Limb (tissue), 2 donors: ENCODE data around the gene UHRF1.

ENCODE experiments used
- DNase-seq, 2 donors: peaks; one replicate each; pipeline ENCODE4 v3.0.0-alpha.2; 2016; ENCODE audit errors: extremely low spot score in 2 of 2

Gene UHRF1

GRCh38 chr19:4987256-4987655 lies 78.0 kb downstream of the UHRF1 start:
- DNase-seq: no peak

DNA sequence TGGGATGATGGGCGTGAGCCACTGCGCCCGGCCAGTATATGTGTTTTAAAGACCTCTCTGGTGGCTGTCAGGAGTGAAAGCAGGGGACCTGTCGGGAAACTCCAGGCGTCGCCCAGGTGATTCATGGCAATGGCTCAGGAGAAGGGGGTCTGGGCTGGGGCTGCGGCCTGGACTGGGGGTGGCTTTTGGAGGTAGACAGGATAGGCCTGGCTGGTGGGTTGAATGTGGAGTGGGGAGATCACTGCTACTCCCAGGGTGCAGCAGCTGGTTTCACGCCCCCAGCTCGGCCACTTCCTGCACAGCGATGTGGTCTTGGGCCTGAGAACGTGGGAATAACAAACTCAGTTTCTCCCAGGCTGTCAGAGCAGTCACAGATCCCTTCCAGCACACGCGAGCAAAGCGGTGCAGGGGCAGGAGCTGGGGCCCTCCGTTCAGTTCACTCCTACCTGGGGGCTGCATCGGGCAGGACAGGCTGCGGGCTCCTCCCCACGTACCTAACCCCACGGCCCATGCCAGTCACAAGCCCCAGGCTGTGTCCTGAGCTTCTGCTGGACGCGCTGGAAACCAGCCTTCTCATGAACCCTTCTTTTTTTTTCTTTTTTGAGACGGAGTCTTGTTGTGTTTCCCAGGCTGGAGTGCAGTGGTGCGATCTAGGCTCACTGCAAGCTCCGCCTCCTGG lies 78.5 kb downstream of the UHRF1 start:
- DNase-seq: no peak

GRCh38 chr19:4988770-4989251 lies 79.5 kb downstream of the UHRF1 start:
- DNase-seq: no peak

DNA sequence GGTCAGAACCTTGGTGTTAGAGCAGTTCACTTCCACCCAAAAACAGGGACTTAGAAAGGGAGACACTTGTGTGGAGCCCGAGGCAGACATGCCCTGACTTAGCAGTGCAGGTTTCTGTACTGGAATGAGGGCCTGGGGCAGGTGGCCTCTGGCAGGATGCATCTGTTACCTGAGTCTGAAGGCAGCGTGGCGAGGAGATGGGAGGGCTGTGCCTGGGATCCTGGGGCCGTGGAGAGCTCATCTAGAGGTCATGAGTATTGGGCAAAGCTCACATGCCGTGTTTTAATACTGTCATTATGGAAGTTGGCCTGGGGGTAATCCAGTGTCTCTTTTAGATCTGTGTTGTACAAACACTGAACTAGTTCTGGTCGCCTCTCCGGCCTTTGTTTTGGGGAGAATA lies 81.0 kb downstream of the UHRF1 start:
- DNase-seq: no peak

DNA sequence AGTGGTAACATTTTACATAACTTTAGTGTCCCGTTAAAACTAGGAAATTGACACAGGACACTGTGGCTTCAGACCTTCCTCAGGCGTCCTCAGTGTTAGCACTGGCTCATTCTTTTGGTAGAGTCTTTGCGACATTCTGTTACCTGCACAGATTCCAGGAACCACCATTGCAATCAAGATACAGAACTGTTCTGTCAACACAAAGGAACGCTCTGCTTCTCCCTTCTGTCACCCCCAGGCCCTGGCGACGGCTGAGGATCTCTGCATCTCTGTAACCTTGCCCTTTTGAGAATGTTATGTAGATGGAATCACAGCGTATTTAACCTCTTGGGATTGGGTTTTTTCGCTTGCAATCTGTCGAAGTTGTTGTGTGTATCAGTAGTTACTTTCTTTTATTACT lies 82.2 kb downstream of the UHRF1 start:
- DNase-seq: no peak

GRCh38 chr19:4991996-4992698 lies 82.8 kb downstream of the UHRF1 start:
- no peak for DNase-seq

GRCh38 chr19:4993683-4994082 lies 84.4 kb downstream of the UHRF1 start:
- no peak for DNase-seq

GRCh38 chr19:4996701-4997100 lies 87.4 kb downstream of the UHRF1 start:
- no peak for DNase-seq

DNA sequence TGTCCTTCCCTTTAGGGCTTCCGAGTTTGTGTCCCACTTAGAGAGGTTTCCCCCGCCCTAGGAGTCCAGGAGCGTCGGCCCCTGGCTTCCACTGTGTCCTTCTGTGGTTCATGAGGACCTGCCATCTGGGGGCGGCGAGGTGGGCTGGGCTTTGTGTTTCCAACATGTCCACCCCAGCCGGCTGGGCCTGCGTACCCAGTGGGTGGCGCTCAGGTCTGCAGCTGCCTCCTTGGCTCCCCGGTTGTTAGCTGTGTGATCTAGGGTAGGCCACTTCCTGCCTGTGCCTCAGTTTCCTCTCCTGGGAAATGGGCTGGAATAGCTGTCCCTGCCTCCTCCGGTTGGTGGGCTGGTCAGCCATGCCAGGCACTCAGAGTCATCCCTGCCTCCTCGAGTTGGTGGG lies 88.0 kb downstream of the UHRF1 start:
- no peak for DNase-seq

- DNase-seq: no peak
These were observed 90.9 kb downstream of the UHRF1 start for GRCh38 chr19:5000120-5000611.

DNA sequence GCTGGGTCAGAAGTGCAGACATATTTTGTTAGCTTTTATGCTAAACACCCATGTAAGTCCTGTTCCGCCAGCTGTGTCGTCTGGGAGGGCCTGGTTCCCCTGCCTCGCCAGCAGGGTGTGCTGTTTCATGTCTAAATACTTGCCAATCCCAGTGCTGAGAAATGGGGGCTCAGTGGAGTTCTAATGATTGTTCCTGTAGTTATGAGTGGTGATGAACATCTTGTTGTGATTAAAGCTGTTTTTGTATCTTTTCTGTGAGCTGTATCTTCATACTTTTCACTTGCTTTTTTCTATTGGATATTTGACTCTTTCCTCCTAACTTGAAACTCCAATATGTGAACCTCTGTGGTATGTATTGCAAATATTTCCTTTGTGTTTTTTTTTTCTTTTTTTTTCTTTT lies 92.3 kb downstream of the UHRF1 start:
- DNase-seq: no peak

DNA sequence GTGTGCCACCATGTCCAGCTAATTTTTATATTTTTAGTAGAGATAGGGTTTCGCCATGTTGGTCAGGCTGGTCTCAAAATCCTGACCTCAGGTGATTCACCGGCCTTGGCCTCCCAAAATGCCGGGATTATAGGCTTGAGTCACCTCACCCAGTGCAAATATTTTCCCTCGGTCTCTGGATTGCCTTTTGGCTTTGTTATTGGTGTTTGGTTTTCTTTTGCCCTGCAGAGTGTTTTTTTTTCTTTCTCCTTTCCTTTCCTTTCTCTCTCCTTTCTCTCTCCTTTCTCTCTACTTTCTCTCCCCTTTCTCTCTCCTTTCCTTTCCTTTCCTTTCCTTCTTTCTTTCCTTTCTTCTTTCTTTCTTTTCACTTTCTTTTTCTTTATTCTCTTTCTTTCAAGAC lies 92.8 kb downstream of the UHRF1 start:
- no peak for DNase-seq

GRCh38 chr19:5003781-5004180 lies 94.5 kb downstream of the UHRF1 start:
- DNase-seq: no peak

GRCh38 chr19:5005096-5005495 lies 95.8 kb downstream of the UHRF1 start:
- DNase-seq: no peak

GRCh38 chr19:5006201-5006600 lies 96.9 kb downstream of the UHRF1 start:
- DNase-seq: no peak

GRCh38 chr19:5006821-5007220 lies 97.5 kb downstream of the UHRF1 start:
- DNase-seq: no peak
